GM23338 (cell line): Measurements from ENCODE around the gene CACNA1G. TPM values are rescaled to one million over a fixed set of nuclear protein-coding genes. Genes with fewer than 3 reads are reported as not detected.

Source experiments
- ATAC-seq: fragments of 200-7000 bp; cut with Tn5 transposase; 3 replicates; pipeline ENCODE4 v1.9.1; 2020
- DNase-seq: peaks from one replicate; pipeline ENCODE4 v3.0.0-alpha.2; 2015; ENCODE audit warnings: low spot score
- H2AFZ ChIP-seq: fragments of 200-600 bp; sonication (generic); 2 replicates; pipeline ENCODE4 v1.8.0; 2016; ENCODE audit warnings: antibody characterized with exemption, mild to moderate bottlenecking, moderate library complexity
- H3F3A ChIP-seq: fragments of 200-600 bp; sonication (generic); replicated peaks from 2 replicates; pipeline ENCODE4 v1.8.0; 2017; ENCODE audit warnings: antibody characterized with exemption, mixed run types, low read depth
- H3K27ac ChIP-seq: fragments of 200-600 bp; sonication (generic); 2 replicates; pipeline ENCODE4 v1.6.1; 2016; ENCODE audit warnings: low read depth
- H3K27me3 ChIP-seq: fragments of 200-600 bp; sonication (generic); 2 replicates; pipeline ENCODE4 v1.8.0; 2016; ENCODE audit warnings: mild to moderate bottlenecking, mixed run types, moderate library complexity; ENCODE audit not compliant: insufficient read depth
- H3K36me3 ChIP-seq: fragments of 200-600 bp; sonication (generic); 2 replicates; pipeline ENCODE4 v1.8.0; 2016; ENCODE audit warnings: mild to moderate bottlenecking; ENCODE audit not compliant: insufficient read depth
- H3K4me1 ChIP-seq: fragments of 200-600 bp; sonication (generic); 2 replicates; pipeline ENCODE4 v1.8.0; 2016; ENCODE audit warnings: mild to moderate bottlenecking, moderate library complexity; ENCODE audit not compliant: insufficient read depth
- H3K4me2 ChIP-seq: fragments of 200-600 bp; sonication (generic); 2 replicates; pipeline ENCODE4 v1.7.1; 2017; ENCODE audit warnings: mixed run types
- H3K4me3 ChIP-seq: fragments of 200-600 bp; sonication (generic); 2 replicates; pipeline ENCODE4 v1.6.1; 2016; ENCODE audit warnings: mixed run types
- H3K79me2 ChIP-seq: fragments of 200-600 bp; sonication (generic); replicated peaks from 2 replicates; pipeline ENCODE4 v1.8.0; 2017; ENCODE audit warnings: mild to moderate bottlenecking; ENCODE audit not compliant: insufficient read depth
- H3K9me2 ChIP-seq: fragments of 200-600 bp; sonication (generic); 2 replicates; pipeline ENCODE4 v1.8.0; 2017; ENCODE audit not compliant: insufficient read depth
- H4K20me1 ChIP-seq: fragments of 200-600 bp; sonication (generic); replicated peaks from 2 replicates; pipeline ENCODE4 v1.8.0; 2017; ENCODE audit warnings: mild to moderate bottlenecking; ENCODE audit not compliant: insufficient read depth
- H3K27ac Mint-ChIP-seq: 2 replicates; pipeline ENCODE4 v1.8.0; 2020; ENCODE audit warnings: inconsistent platforms, mild to moderate bottlenecking, moderate library complexity, mixed read lengths
- H3K27me3 Mint-ChIP-seq: 3 replicates; pipeline ENCODE4 v1.8.0; 2022; ENCODE audit warnings: low read depth, mild to moderate bottlenecking, moderate library complexity, mixed read lengths, inconsistent platforms; ENCODE audit not compliant: insufficient read depth, poor library complexity
- H3K36me3 Mint-ChIP-seq: 3 replicates; pipeline ENCODE4 v1.8.0; 2021; ENCODE audit warnings: low read depth, mild to moderate bottlenecking, inconsistent platforms, moderate library complexity, mixed read lengths
- H3K4me1 Mint-ChIP-seq: 3 replicates; pipeline ENCODE4 v1.8.0; 2020; ENCODE audit warnings: mild to moderate bottlenecking, inconsistent platforms, mixed read lengths
- H3K4me3 Mint-ChIP-seq: 3 replicates; pipeline ENCODE4 v1.8.0; 2021; ENCODE audit warnings: moderate library complexity, mild to moderate bottlenecking, inconsistent platforms, mixed read lengths
- H3K9me3 Mint-ChIP-seq: 3 replicates; pipeline ENCODE4 v1.8.0; 2020; ENCODE audit warnings: moderate library complexity, mild to moderate bottlenecking, inconsistent platforms, mixed read lengths
- CTCF ChIP-seq, 2 experiments: fragments of 200-600 bp in 1 of 2; sonication (generic) in 1 of 2; conservative IDR thresholded peaks; 2 replicates each; pipeline versions ENCODE4 v1.5.1 to v1.6.1; 2016 to 2017; ENCODE audit warnings: antibody characterized with exemption in 2 of 2, low read depth in 2 of 2, mild to moderate bottlenecking in 2 of 2, moderate library complexity in 1 of 2
- ETS1 ChIP-seq: IDR thresholded peaks from 2 replicates; pipeline ENCODE4 v1.6.1; 2016; ENCODE audit warnings: antibody characterized with exemption
- EZH2 ChIP-seq: fragments of 200-600 bp; sonication (generic); IDR thresholded peaks from one replicate; pipeline ENCODE4 v1.8.0; 2017; ENCODE audit warnings: antibody characterized with exemption, mild to moderate bottlenecking, low read depth; ENCODE audit not compliant: unreplicated experiment
- EZH2phosphoT487 ChIP-seq: fragments of 200-600 bp; sonication (generic); IDR thresholded peaks from one replicate; pipeline ENCODE4 v1.8.1; 2018; ENCODE audit warnings: antibody characterized with exemption; ENCODE audit not compliant: unreplicated experiment
- NANOG ChIP-seq: IDR thresholded peaks from 2 replicates; pipeline ENCODE4 v1.6.1; 2016; ENCODE audit warnings: antibody characterized with exemption, borderline replicate concordance
- STAT1 ChIP-seq: IDR thresholded peaks from one replicate; pipeline ENCODE4 v1.6.1; 2016; ENCODE audit warnings: antibody characterized with exemption; ENCODE audit not compliant: unreplicated experiment
- ZNF114 ChIP-seq: fragments of 250-450 bp; sonication (Bioruptor Pico); IDR thresholded peaks from 2 replicates; pipeline ENCODE4 v1.5.0; 2020; ENCODE audit warnings: mild to moderate bottlenecking, moderate library complexity
- ZNF331 ChIP-seq: fragments of 250-450 bp; sonication (Bioruptor Pico); IDR thresholded peaks from 2 replicates; pipeline ENCODE4 v1.5.0; 2020; ENCODE audit warnings: low read depth, mild to moderate bottlenecking, moderate library complexity
- polyA plus RNA-seq: library from polyadenylated mRNA; unstranded; fragments of >200 nt; fragmentation: Nextera tagmentation; extraction: Ambion mirVana; gene quantifications from 2 replicates; pipeline ENCODE4 v1.2.1, GENCODE V29; 2016
- total RNA-seq: library from RNA; depleted of rRNA; stranded (reverse); fragments of >200 nt; shearing (Covaris generic); gene quantifications from 2 replicates; pipeline ENCODE4 v1.2.3, GENCODE V29; 2014
- TF ChIP-seq, protein P1 (sequence below): IDR thresholded peaks from one replicate; pipeline ENCODE4 v1.6.1; 2018; ENCODE audit warnings: antibody characterized with exemption; ENCODE audit not compliant: unreplicated experiment

The CACNA1G gene
- total and polyA plus RNA-seq, 2 experiments from 2014 or later: 1.4 to 5.1 TPM

DNA sequence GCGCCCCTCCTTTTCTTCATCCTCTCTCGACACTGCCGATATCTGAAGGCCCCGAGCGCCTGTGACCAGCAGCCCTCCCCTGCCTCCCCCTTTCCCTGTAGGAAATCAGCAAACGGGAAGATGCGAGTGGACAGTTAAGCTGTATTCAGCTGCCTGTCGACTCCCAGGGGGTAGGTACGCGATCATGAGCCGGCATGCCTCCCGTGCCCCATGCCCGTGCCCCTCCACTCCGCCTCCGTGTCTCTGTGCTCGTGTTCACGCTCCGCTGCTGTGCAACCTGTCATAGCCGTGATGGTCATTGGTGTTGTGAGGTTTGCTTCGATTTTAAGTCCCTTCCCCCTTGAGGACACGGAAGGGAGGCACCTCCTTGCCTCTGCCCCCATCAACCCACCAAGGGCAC, 34.4 kb downstream of the CACNA1G start:
- DNase-seq (no peak), ATAC-seq (no peak)
- H3K27me3 Mint-ChIP-seq: peaks cover 18% of the 10 kb centered on the region
- no peaks in the 10 kb centered on the region for H3F3A ChIP-seq
- no peaks in the 10 kb centered on the region for H3K27me3 ChIP-seq
- no peak overlapping the region for H3K4me3 Mint-ChIP-seq
- H3K27ac ChIP-seq: no peak overlapping the region
- H3K9me2 ChIP-seq: no peaks in the 10 kb centered on the region
- no peak overlapping the region for H2AFZ ChIP-seq
- peaks cover 19% of the 10 kb centered on the region for H3K4me1 Mint-ChIP-seq
- TF ChIP-seq CTCF (conservative IDR thresholded peaks at IDR 0.05; ENCODE audit: low read depth in 2 of 2) (no peak), NANOG (no peak), ETS1 (no peak), ZNF114 (CRISPR knock-in tag) (no peak), ZNF331 (CRISPR knock-in tag) (no peak), EZH2phosphoT487 (no peak), EZH2 (no peak), STAT1 (no peak)
- TF ChIP-seq, protein P1, sequence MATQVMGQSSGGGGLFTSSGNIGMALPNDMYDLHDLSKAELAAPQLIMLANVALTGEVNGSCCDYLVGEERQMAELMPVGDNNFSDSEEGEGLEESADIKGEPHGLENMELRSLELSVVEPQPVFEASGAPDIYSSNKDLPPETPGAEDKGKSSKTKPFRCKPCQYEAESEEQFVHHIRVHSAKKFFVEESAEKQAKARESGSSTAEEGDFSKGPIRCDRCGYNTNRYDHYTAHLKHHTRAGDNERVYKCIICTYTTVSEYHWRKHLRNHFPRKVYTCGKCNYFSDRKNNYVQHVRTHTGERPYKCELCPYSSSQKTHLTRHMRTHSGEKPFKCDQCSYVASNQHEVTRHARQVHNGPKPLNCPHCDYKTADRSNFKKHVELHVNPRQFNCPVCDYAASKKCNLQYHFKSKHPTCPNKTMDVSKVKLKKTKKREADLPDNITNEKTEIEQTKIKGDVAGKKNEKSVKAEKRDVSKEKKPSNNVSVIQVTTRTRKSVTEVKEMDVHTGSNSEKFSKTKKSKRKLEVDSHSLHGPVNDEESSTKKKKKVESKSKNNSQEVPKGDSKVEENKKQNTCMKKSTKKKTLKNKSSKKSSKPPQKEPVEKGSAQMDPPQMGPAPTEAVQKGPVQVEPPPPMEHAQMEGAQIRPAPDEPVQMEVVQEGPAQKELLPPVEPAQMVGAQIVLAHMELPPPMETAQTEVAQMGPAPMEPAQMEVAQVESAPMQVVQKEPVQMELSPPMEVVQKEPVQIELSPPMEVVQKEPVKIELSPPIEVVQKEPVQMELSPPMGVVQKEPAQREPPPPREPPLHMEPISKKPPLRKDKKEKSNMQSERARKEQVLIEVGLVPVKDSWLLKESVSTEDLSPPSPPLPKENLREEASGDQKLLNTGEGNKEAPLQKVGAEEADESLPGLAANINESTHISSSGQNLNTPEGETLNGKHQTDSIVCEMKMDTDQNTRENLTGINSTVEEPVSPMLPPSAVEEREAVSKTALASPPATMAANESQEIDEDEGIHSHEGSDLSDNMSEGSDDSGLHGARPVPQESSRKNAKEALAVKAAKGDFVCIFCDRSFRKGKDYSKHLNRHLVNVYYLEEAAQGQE: no peak
- no peaks in the 10 kb centered on the region for H4K20me1 ChIP-seq
- no peaks in the 10 kb centered on the region for H3K36me3 Mint-ChIP-seq
- H3K4me2 ChIP-seq: no peak overlapping the region
- H3K27ac Mint-ChIP-seq: no peak overlapping the region
- no peak overlapping the region for H3K4me3 ChIP-seq
- H3K9me3 Mint-ChIP-seq: no peaks in the 10 kb centered on the region; the same call in 2 of the 3 replicates
- H3K79me2 ChIP-seq: no peaks in the 10 kb centered on the region
- no peaks in the 10 kb centered on the region for H3K36me3 ChIP-seq
- H3K4me1 ChIP-seq: peaks cover 6% of the 10 kb centered on the region; the same call in 1 of the 2 replicates
